IMR-90 (cell line): ENCODE measurements around the gene DYNC1LI2. TPM values are rescaled to one million over a fixed set of nuclear protein-coding genes. Genes with fewer than 3 reads are reported as not detected.

ENCODE experiments used
- ATAC-seq: fragments of 200-7000 bp; cut with Tn5 transposase; 2 replicates; pipeline ENCODE4 v1.9.1; 2020; ENCODE audit warnings: low read depth, mild to moderate bottlenecking, moderate library complexity
- BruUV-seq: library from RNA; stranded (reverse); fragments of 400-500 nt; replicated peaks from 2 replicates; lab custom pipeline; 2021; lab: Mats Ljungman, UMichigan
- CTCF ChIA-PET: fragments of 300-600 bp; formaldehyde crosslinking; extraction: SDS; loops from one replicate; lab custom pipeline; 2021; ENCODE audit warnings: antibody characterized with exemption; lab: Yijun Ruan, JAX
- POLR2A ChIA-PET: fragments of 300-600 bp; sonication (Branson Sonifier 250); formaldehyde crosslinking; loops from one replicate; lab custom pipeline; 2022; ENCODE audit warnings: antibody characterized with exemption; ENCODE audit not compliant: unreplicated experiment; lab: Charles Lee
- DNase-seq: peaks from one replicate; pipeline ENCODE4 v3.0.0; 2013
- H2AFZ ChIP-seq: replicated peaks from 2 replicates; pipeline ENCODE3; 2013; ENCODE audit warnings: low read length, mild to moderate bottlenecking; ENCODE audit not compliant: poor library complexity
- H2AK5ac ChIP-seq: 2 replicates; pipeline ENCODE4 v1.6.1; 2013; ENCODE audit warnings: low read depth, low read length, inconsistent platforms
- H2AK9ac ChIP-seq: replicated peaks from 2 replicates; pipeline ENCODE3; 2013; ENCODE audit warnings: mild to moderate bottlenecking, low read depth, low read length, moderate library complexity; ENCODE audit not compliant: poor library complexity
- H2BK120ac ChIP-seq: 2 replicates; pipeline ENCODE4 v1.6.1; 2013; ENCODE audit warnings: low read depth, low read length, inconsistent platforms
- H2BK15ac ChIP-seq: 3 replicates; pipeline ENCODE4 v1.6.1; 2013; ENCODE audit warnings: low read depth, low read length, inconsistent platforms
- H2BK20ac ChIP-seq: 2 replicates; pipeline ENCODE4 v1.6.1; 2013; ENCODE audit warnings: low read depth, mild to moderate bottlenecking, inconsistent platforms, low read length, moderate library complexity
- H2BK5ac ChIP-seq: 2 replicates; pipeline ENCODE4 v1.6.1; 2013; ENCODE audit warnings: mild to moderate bottlenecking, low read depth, low read length, inconsistent platforms; ENCODE audit not compliant: poor library complexity, severe bottlenecking
- H3K14ac ChIP-seq: replicated peaks from 2 replicates; pipeline ENCODE4 v1.6.1; 2013; ENCODE audit warnings: low read depth, low read length, inconsistent platforms
- H3K18ac ChIP-seq: 2 replicates; pipeline ENCODE4 v1.6.1; 2013; ENCODE audit warnings: low read depth, low read length, control low read depth
- H3K23ac ChIP-seq: 2 replicates; pipeline ENCODE4 v1.6.1; 2013; ENCODE audit warnings: low read depth, low read length, inconsistent platforms
- H3K27ac ChIP-seq: 2 replicates; pipeline ENCODE4 v1.5.1; 2013; ENCODE audit warnings: mild to moderate bottlenecking, control low read depth, low read length; ENCODE audit not compliant: insufficient read depth
- H3K27me3 ChIP-seq: 2 replicates; pipeline ENCODE4 v1.6.1; 2013; ENCODE audit warnings: low read length; ENCODE audit not compliant: control insufficient read depth, insufficient read depth
- H3K36me3 ChIP-seq: 2 replicates; pipeline ENCODE4 v1.6.1; 2013; ENCODE audit warnings: low read length, mixed read lengths; ENCODE audit not compliant: control insufficient read depth, insufficient read depth
- H3K4ac ChIP-seq: 2 replicates; pipeline ENCODE4 v1.6.1; 2013; ENCODE audit warnings: low read depth, low read length, inconsistent platforms
- H3K4me1 ChIP-seq: 2 replicates; pipeline ENCODE4 v1.6.1; 2013; ENCODE audit warnings: low read length, mixed read lengths; ENCODE audit not compliant: control insufficient read depth, insufficient read depth
- H3K4me2 ChIP-seq: 2 replicates; pipeline ENCODE4 v1.6.1; 2013; ENCODE audit warnings: low read depth, mild to moderate bottlenecking, control low read depth, low read length, moderate library complexity
- H3K4me3 ChIP-seq: 2 replicates; pipeline ENCODE4 v1.5.1; 2013; ENCODE audit warnings: low read depth, mild to moderate bottlenecking, control low read depth, low read length, moderate library complexity; ENCODE audit not compliant: insufficient read depth
- H3K56ac ChIP-seq: 2 replicates; pipeline ENCODE4 v1.6.1; 2013; ENCODE audit warnings: low read length, inconsistent platforms; ENCODE audit not compliant: insufficient read depth; ENCODE audit errors: extremely low read depth
- H3K79me1 ChIP-seq, 2 experiments: 2 replicates each; pipeline ENCODE4 v1.6.1; 2013; ENCODE audit warnings: low read length in 2 of 2, inconsistent platforms in 1 of 2, low read depth in 1 of 2
- H3K9ac ChIP-seq: 2 replicates; pipeline ENCODE4 v1.6.1; 2013; ENCODE audit warnings: low read depth, low read length, control low read depth
- H3K9me1 ChIP-seq: 2 replicates; pipeline ENCODE4 v1.6.1; 2013; ENCODE audit warnings: low read length, inconsistent platforms; ENCODE audit not compliant: insufficient read depth
- H3K9me3 ChIP-seq: 2 replicates; pipeline ENCODE4 v1.6.1; 2013; ENCODE audit warnings: low read length; ENCODE audit not compliant: control insufficient read depth, insufficient read depth
- H4K20me1 ChIP-seq: 2 replicates; pipeline ENCODE4 v1.6.1; 2013; ENCODE audit warnings: low read length, inconsistent platforms; ENCODE audit not compliant: insufficient read depth
- H4K5ac ChIP-seq: 2 replicates; pipeline ENCODE4 v1.6.1; 2013; ENCODE audit warnings: mild to moderate bottlenecking, low read depth, low read length, control low read depth
- H4K8ac ChIP-seq, 2 experiments: 2 replicates each; pipeline ENCODE4 v1.6.1; 2013; ENCODE audit warnings: low read depth in 2 of 2, low read length in 2 of 2, control low read depth in 1 of 2, inconsistent platforms in 1 of 2
- H4K91ac ChIP-seq: 2 replicates; pipeline ENCODE4 v1.6.1; 2013; ENCODE audit warnings: low read depth, low read length, inconsistent platforms; ENCODE audit not compliant: insufficient read depth
- BHLHE40 ChIP-seq: fragments of 150-350 bp; IDR thresholded peaks from 2 replicates; pipeline ENCODE4 v1.6.1; 2016; ENCODE audit warnings: mild to moderate bottlenecking, low read depth, low read length
- MAZ ChIP-seq: IDR thresholded peaks from 2 replicates; pipeline ENCODE4 v1.6.1; 2012; ENCODE audit warnings: low read depth, mild to moderate bottlenecking, low read length, improper control_type of control experiment, moderate library complexity, borderline replicate concordance
- WGBS, 2 experiments: methylation state at CpG; one replicate each; pipeline versions ENCODE4 v1.1.5 to v1.1.7; 2013; ENCODE audit warnings: missing lambda C conversion rate in 2 of 2; ENCODE audit not compliant: insufficient read length in 1 of 2; ENCODE audit errors: extremely low coverage in 2 of 2; 5-methylcytosine and 5-hydroxymethylcytosine counted together
- dilution Hi-C: fragments of 300-500 bp; cut with HindIII; formaldehyde crosslinking; loops from one replicate; pipeline ENCODE4 v1.14.3; 2018; ENCODE audit warnings: low sequenced_read_pairs; ENCODE audit not compliant: unreplicated experiment
- in situ Hi-C: fragments of 300-500 bp; cut with MboI; formaldehyde crosslinking; loops from 3 replicates; pipeline ENCODE4 v1.14.3; 2019; ENCODE audit warnings: low sequenced_read_pairs, inconsistent platforms, mixed read lengths
- intact Hi-C: fragments of 100-400 bp; cut with micrococcal nuclease; formaldehyde crosslinking; loops from 2 replicates; pipeline ENCODE4 v1.10.0; 2022
- polyA plus RNA-seq, 3 experiments: library from polyadenylated mRNA; depleted of rRNA; stranded (reverse); fragments of >200 nt; gene quantifications; 2 replicates each; pipeline ENCODE4 v1.2.3, GENCODE V29; 2012; ENCODE audit warnings: low replicate concordance in 1 of 3
- total RNA-seq: library from RNA; depleted of rRNA; stranded (reverse); fragments of >200 nt; gene quantifications from 2 replicates; pipeline ENCODE4 v1.2.3, GENCODE V29; 2012

The DYNC1LI2 gene
- total and polyA plus RNA-seq, 2 of the 4 experiments (the other 2 are of a cell fraction) = 65.3 to 88.4 TPM

- Histone ChIP-seq H2AK9ac (no peak overlapping the region), H3K18ac (no peak overlapping the region), H3K4ac (no peak overlapping the region), H2AFZ (no peak overlapping the region), H3K4me2 (no peak overlapping the region), H3K9ac (no peak overlapping the region), H3K27ac (no peak overlapping the region), H3K9me3 (no peaks in the 10 kb centered on the region), H4K91ac (no peak overlapping the region), H3K4me3 (no peak overlapping the region), H3K4me1 (0 out of 2 replicates have a peak, but pooled peaks cover 1% of the 10 kb centered on the region), H4K8ac (no peak overlapping the region), H2AK5ac (no peak overlapping the region), H3K79me1 (no peaks in the 10 kb centered on the region), H4K20me1 (no peaks in the 10 kb centered on the region), H4K5ac (no peak overlapping the region), H3K23ac (no peak overlapping the region), H3K14ac (no peak overlapping the region), H2BK15ac (no peak overlapping the region), H2BK5ac (no peak overlapping the region), H2BK20ac (no peak overlapping the region), H2BK120ac (no peak overlapping the region), H3K36me3 (no peaks in the 10 kb centered on the region), H3K56ac (no peak overlapping the region), H3K9me1 (no peaks in the 10 kb centered on the region), H3K27me3 (no peaks in the 10 kb centered on the region; the same call in 1 of the 2 replicates)
- no TSS peak for BruUV-seq
- dilution Hi-C loops (no loop called here), in situ Hi-C loops (no loop called here), intact Hi-C loops (no loop called here)
- ChIA-PET POLR2A (no interaction called here), CTCF (no interaction called here)
- WGBS, 2 experiments = no CpG with 5 or more reads among the region's 2 CpGs
- TF ChIP-seq MAZ (no peak), BHLHE40 (no peak)
- DNase-seq (no peak), ATAC-seq (peak; percentile 14; the same call in 1 of the 2 replicates)
These were observed 23.6 kb upstream of the DYNC1LI2 start for GRCh38 chr16:66774981-66775380.
